Measurements from ENCODE around the gene OR2A5.
"Not testable (repeated sequence)": the region's sequence is repeated elsewhere in the genome, so short reads cannot be mapped to it uniquely, and the experiment has no call there.

DNA sequence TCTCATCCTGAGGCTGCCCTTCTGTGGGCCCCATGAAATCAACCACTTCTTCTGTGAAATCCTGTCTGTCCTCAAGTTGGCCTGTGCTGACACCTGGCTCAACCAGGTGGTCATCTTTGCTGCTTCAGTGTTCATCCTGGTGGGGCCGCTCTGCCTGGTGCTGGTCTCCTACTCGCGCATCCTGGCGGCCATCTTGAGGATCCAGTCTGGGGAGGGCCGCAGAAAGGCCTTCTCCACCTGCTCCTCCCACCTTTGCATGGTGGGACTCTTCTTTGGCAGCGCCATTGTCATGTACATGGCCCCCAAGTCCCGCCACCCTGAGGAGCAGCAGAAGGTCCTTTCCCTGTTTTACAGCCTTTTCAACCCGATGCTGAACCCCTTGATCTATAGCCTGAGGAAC lies 2.1 kb downstream of the OR2A5 start:
- not testable (repeated sequence) for TF ChIP-seq POLR2A (IDR thresholded peaks at IDR 0.05)
- TF ChIP-seq, protein P1, sequence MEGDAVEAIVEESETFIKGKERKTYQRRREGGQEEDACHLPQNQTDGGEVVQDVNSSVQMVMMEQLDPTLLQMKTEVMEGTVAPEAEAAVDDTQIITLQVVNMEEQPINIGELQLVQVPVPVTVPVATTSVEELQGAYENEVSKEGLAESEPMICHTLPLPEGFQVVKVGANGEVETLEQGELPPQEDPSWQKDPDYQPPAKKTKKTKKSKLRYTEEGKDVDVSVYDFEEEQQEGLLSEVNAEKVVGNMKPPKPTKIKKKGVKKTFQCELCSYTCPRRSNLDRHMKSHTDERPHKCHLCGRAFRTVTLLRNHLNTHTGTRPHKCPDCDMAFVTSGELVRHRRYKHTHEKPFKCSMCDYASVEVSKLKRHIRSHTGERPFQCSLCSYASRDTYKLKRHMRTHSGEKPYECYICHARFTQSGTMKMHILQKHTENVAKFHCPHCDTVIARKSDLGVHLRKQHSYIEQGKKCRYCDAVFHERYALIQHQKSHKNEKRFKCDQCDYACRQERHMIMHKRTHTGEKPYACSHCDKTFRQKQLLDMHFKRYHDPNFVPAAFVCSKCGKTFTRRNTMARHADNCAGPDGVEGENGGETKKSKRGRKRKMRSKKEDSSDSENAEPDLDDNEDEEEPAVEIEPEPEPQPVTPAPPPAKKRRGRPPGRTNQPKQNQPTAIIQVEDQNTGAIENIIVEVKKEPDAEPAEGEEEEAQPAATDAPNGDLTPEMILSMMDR (IDR thresholded peaks at IDR 0.05), result not testable (repeated sequence)

Measured in testis (tissue), 2 donors.